IPS-18c (cell line): ENCODE measurements around the gene GPRC5D.

Experiments
- H3K4me3 ChIP-seq: 2 replicates; pipeline ENCODE4 v1.7.0; 2013; ENCODE audit warnings: low read depth, mild to moderate bottlenecking, low read length, moderate library complexity; ENCODE audit not compliant: insufficient read depth
- H3K9me3 ChIP-seq: one replicate; pipeline ENCODE4 v1.6.1; 2013; ENCODE audit warnings: mild to moderate bottlenecking, low read length, moderate library complexity; ENCODE audit not compliant: control insufficient read depth, insufficient read depth

Gene GPRC5D

GRCh38 chr12:12985817-12986408 lies 33.9 kb upstream of the GPRC5D start:
- Histone ChIP-seq H3K4me3 (no peak overlapping the region), H3K9me3 (no peaks in the 10 kb centered on the region)

GRCh38 chr12:12984149-12984548 lies 32.2 kb upstream of the GPRC5D start:
- H3K4me3 ChIP-seq, result no peak overlapping the region
- H3K9me3 ChIP-seq, result no peaks in the 10 kb centered on the region

GRCh38 chr12:12983420-12984035 lies 31.6 kb upstream of the GPRC5D start:
- no peak overlapping the region for H3K4me3 ChIP-seq
- H3K9me3 ChIP-seq, result no peaks in the 10 kb centered on the region

- Histone ChIP-seq H3K9me3 (no peaks in the 10 kb centered on the region), H3K4me3 (no peak overlapping the region)
These were observed 30.4 kb upstream of the GPRC5D start for GRCh38 chr12:12982331-12982730.

GRCh38 chr12:12979731-12980259 lies 27.8 kb upstream of the GPRC5D start:
- H3K4me3 ChIP-seq, result no peak overlapping the region

GRCh38 chr12:12979126-12979525 lies 27.2 kb upstream of the GPRC5D start:
- no peak overlapping the region for H3K4me3 ChIP-seq

More at GRCh38 chr12:12979731-12980259, 27.8 kb upstream of the GPRC5D start:
- no peaks in the 10 kb centered on the region for H3K9me3 ChIP-seq

GRCh38 chr12:12977231-12977630 lies 25.3 kb upstream of the GPRC5D start:
- H3K9me3 ChIP-seq, result no peaks in the 10 kb centered on the region
- no peak overlapping the region for H3K4me3 ChIP-seq

More at GRCh38 chr12:12979126-12979525, 27.2 kb upstream of the GPRC5D start:
- H3K9me3 ChIP-seq, result no peaks in the 10 kb centered on the region

GRCh38 chr12:12976366-12976765 lies 24.4 kb upstream of the GPRC5D start:
- H3K4me3 ChIP-seq, result no peak overlapping the region
- no peaks in the 10 kb centered on the region for H3K9me3 ChIP-seq

- no peak overlapping the region for H3K4me3 ChIP-seq
- no peaks in the 10 kb centered on the region for H3K9me3 ChIP-seq
These were observed 23.5 kb upstream of the GPRC5D start for GRCh38 chr12:12975322-12976077.

GRCh38 chr12:12974211-12974610 lies 22.2 kb upstream of the GPRC5D start:
- Histone ChIP-seq H3K4me3 (no peak overlapping the region), H3K9me3 (no peaks in the 10 kb centered on the region)

- Histone ChIP-seq H3K4me3 (no peak overlapping the region), H3K9me3 (no peaks in the 10 kb centered on the region)
These were observed 21.0 kb upstream of the GPRC5D start for GRCh38 chr12:12973019-12973418.

- H3K9me3 ChIP-seq, result no peaks in the 10 kb centered on the region
- no peak overlapping the region for H3K4me3 ChIP-seq
These were observed 13.9 kb upstream of the GPRC5D start for GRCh38 chr12:12965836-12966235.

- H3K4me3 ChIP-seq, result no peak overlapping the region
- H3K9me3 ChIP-seq, result no peaks in the 10 kb centered on the region
These were observed 12.3 kb upstream of the GPRC5D start for GRCh38 chr12:12964255-12964654.

- Histone ChIP-seq H3K9me3 (no peaks in the 10 kb centered on the region), H3K4me3 (no peak overlapping the region)
These were observed 8.8 kb upstream of the GPRC5D start for GRCh38 chr12:12960639-12961209.

- H3K9me3 ChIP-seq, result no peaks in the 10 kb centered on the region
- no peak overlapping the region for H3K4me3 ChIP-seq
These were observed 6.9 kb upstream of the GPRC5D start for GRCh38 chr12:12958886-12959285.

GRCh38 chr12:12954878-12955625 lies 3.1 kb upstream of the GPRC5D start:
- Histone ChIP-seq H3K4me3 (no peak overlapping the region), H3K9me3 (no peaks in the 10 kb centered on the region)

GRCh38 chr12:12954356-12954755 lies 2.4 kb upstream of the GPRC5D start:
- H3K9me3 ChIP-seq, result no peaks in the 10 kb centered on the region
- no peak overlapping the region for H3K4me3 ChIP-seq
